Adipocyte (in vitro differentiated cells): Measurements from ENCODE around the gene RNF130.

Experiments
- DNase-seq: peaks from one replicate; pipeline ENCODE4 v3.0.0-alpha.2; 2015; ENCODE audit warnings: low read depth
- H3K27me3 ChIP-seq: replicated peaks from 2 replicates; pipeline ENCODE4 v1.7.0; 2013; ENCODE audit warnings: mild to moderate bottlenecking, low read length, moderate library complexity; ENCODE audit not compliant: control insufficient read depth, insufficient read depth
- H3K36me3 ChIP-seq: 2 replicates; pipeline ENCODE4 v1.7.0; 2013; ENCODE audit warnings: low read length, mild to moderate bottlenecking, moderate library complexity; ENCODE audit not compliant: control insufficient read depth, insufficient read depth, severe bottlenecking
- H3K4me1 ChIP-seq: 2 replicates; pipeline ENCODE4 v1.7.0; 2013; ENCODE audit warnings: mild to moderate bottlenecking, low read length, moderate library complexity; ENCODE audit not compliant: control insufficient read depth, insufficient read depth
- H3K4me3 ChIP-seq: 2 replicates; pipeline ENCODE4 v1.7.0; 2013; ENCODE audit warnings: mild to moderate bottlenecking, low read length, moderate library complexity
- H3K9ac ChIP-seq: 2 replicates; pipeline ENCODE4 v1.7.0; 2013; ENCODE audit warnings: mild to moderate bottlenecking, low read length, moderate library complexity
- H3K9me3 ChIP-seq: 2 replicates; pipeline ENCODE4 v1.7.0; 2013; ENCODE audit warnings: mild to moderate bottlenecking, low read length, moderate library complexity; ENCODE audit not compliant: control insufficient read depth

Gene RNF130

DNA sequence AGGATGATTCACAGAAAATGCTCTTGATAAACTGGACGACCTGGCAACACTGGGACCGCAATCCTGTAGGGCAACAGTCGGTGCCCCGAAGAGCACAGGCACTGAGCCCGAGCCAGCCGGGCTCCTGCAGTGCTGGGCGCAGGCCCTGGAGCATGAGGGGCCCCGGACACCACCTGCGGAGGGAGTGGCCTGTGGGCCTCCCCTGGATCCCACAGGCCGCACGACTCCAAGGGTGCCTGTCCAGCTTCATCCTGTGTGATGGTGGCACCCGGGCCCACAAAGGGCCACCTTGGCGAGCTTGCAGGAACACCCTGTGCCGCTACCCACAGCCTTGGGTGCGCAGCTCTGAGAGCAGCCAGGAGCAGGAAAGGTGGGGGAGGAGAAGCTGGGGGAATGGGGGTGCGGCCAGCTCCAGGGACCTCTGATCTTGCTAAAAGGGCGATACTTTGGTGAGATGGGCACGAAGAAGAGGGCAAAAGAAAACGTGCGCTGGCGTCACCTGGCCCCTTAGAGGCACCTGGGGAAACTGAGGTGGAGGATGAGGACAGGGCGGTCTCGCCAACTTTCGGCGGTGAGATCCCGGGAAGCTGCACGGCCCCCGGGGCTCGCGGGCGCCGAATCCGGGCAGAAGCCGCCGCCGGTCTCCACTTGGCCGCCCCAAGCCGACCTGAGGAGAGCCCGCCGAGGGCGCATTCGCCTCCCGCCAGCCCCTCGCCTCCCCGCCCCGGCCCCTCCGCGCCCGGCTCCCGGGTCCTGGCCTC, 164.6 kb downstream of the RNF130 start:
- peaks cover 23% of the 10 kb centered on the region for H3K36me3 ChIP-seq
- H3K4me3 ChIP-seq = peak overlapping the region; percentile 92
- peak overlapping the region; percentile 89 for H3K9ac ChIP-seq
- peaks cover 12% of the 10 kb centered on the region for H3K4me1 ChIP-seq
- H3K9me3 ChIP-seq = no peaks in the 10 kb centered on the region
- peak; percentile 42 for DNase-seq
- H3K27me3 ChIP-seq = no peaks in the 10 kb centered on the region

- peak overlapping the region; percentile 92 for H3K4me3 ChIP-seq
- peaks cover 12% of the 10 kb centered on the region for H3K4me1 ChIP-seq
- no peak for DNase-seq
- H3K9me3 ChIP-seq = no peaks in the 10 kb centered on the region
- H3K9ac ChIP-seq = peak overlapping the region; percentile 89
- H3K27me3 ChIP-seq = no peaks in the 10 kb centered on the region
- H3K36me3 ChIP-seq = peaks cover 28% of the 10 kb centered on the region
Measured at GRCh38 chr5:179906294-179906794, 165.2 kb downstream of the RNF130 start.

DNA sequence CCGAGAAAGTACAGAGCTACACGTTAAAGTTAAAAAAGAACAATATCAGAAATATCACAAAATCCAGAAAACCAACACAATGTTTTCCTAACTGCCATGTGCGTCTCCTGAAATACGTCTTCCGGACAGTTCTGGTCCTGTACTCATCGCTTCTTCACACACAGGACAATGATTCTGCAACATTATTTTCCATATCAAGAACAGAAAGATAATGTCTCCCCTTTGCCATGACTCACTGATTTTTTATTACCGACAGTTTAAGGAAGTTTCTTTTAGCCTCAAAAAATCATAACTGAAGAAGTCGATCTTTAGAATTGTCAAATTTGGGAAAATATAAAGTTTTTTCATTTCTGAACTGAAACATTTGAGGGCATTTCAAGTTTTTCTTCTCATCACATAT, 166.4 kb downstream of the RNF130 start:
- H3K4me1 ChIP-seq = peaks cover 12% of the 10 kb centered on the region
- no peak overlapping the region for H3K9ac ChIP-seq
- H3K27me3 ChIP-seq = no peaks in the 10 kb centered on the region
- no peak for DNase-seq
- H3K4me3 ChIP-seq = no peak overlapping the region
- peaks cover 32% of the 10 kb centered on the region for H3K36me3 ChIP-seq
- no peaks in the 10 kb centered on the region for H3K9me3 ChIP-seq
